GM19372 (cell line): Measurements from ENCODE around the gene AFAP1.

Source experiments
- ATAC-seq: cut with Tn5 transposase; IDR thresholded peaks from one replicate; pipeline ENCODE4 v1.9.1; 2021; ENCODE audit warnings: mild to moderate bottlenecking, low read depth, moderate library complexity; ENCODE audit not compliant: unreplicated experiment

Gene AFAP1

GRCh38 chr4:7852568-7853185 is 87.0 kb downstream of the AFAP1 start:
- ATAC-seq = no peak

DNA sequence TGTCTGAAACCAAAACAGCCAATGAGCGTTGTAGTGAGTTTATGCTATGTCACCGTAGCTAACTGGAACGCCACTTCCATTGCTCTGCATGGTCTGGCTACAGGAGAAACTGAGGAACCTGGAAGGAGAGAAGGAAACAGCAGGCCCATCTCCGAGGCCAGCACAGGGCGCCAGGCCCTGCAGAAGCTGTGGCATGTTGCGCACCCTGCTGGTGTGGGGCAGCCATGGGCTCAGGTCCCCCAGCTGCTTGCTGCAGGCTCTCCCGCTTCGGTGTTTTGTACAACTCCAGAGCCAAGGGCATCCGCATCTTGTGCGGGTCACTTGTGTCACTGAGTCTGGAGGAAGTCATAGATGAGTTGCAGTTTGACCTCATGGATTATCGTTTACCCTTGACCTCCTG is 89.2 kb downstream of the AFAP1 start:
- no peak for ATAC-seq

- ATAC-seq = no peak
These were observed 92.5 kb downstream of the AFAP1 start for GRCh38 chr4:7847206-7847605.

GRCh38 chr4:7845493-7846128 is 94.0 kb downstream of the AFAP1 start:
- ATAC-seq = no peak

GRCh38 chr4:7844594-7844991 is 95.1 kb downstream of the AFAP1 start:
- no peak for ATAC-seq

GRCh38 chr4:7843831-7844593 is 95.6 kb downstream of the AFAP1 start:
- ATAC-seq = peak; percentile 64

DNA sequence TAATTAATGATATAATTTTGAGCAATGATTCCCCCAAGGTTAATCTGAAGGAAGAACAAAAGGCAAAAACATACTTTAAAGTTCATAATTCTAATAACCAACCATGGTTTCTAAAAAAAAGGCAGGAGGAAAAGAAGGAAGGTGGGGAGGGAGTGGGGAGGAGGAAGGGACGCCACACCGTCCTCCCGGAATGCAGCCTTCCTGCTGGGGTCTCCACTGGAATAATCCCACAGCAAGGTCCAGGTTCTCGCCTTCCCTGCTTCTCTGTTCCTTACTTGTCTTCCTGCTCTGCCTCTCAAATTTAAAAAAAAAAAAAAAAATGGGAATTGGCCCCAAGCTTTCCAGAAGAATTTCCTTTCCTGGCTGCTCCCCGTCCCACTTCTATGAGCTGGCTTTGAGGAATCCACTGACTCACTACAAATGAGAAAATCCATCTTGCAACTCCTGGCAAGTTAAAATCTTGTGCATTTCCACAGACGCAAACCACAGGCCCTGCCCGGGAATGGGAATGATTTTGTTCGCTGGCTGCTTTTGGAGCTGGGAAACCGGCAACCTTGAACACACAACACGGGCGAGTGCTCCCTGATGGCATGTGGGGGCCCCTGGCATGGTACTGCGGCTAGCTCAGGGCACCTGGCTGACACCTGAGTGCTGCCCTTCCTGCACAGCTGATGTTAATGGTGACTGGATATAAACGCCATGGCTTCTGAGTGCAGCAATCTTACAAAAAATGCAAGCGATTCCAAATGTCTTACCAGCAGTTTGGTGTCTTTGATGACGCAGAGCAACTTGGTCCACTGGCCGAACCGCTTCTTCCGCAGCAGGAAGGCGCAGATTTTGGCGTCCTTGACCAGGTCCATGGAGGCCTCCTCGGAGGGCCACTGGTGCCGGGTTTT is 97.0 kb downstream of the AFAP1 start:
- no peak for ATAC-seq

DNA sequence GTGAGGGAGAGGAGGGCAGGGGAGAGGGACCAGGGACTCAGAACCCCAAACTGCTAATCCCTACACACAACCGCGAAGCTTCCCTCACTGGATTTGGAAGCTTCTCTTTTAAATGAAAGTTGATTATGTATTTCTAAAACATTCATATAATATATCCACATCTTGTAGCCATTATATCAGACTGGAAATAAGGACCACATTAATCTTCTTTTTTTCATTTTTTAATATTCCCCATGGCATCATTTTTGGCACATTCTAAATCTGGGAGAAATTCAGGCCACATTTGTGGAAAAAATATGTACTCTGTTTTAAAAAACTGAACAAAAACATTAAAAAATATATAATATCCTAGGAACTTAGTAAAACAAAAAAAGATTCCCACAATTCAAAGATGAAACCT is 97.8 kb downstream of the AFAP1 start:
- no peak for ATAC-seq

GRCh38 chr4:7841071-7841470 is 98.6 kb downstream of the AFAP1 start:
- ATAC-seq = no peak

GRCh38 chr4:7839856-7840255 is 99.8 kb downstream of the AFAP1 start:
- no peak for ATAC-seq

DNA sequence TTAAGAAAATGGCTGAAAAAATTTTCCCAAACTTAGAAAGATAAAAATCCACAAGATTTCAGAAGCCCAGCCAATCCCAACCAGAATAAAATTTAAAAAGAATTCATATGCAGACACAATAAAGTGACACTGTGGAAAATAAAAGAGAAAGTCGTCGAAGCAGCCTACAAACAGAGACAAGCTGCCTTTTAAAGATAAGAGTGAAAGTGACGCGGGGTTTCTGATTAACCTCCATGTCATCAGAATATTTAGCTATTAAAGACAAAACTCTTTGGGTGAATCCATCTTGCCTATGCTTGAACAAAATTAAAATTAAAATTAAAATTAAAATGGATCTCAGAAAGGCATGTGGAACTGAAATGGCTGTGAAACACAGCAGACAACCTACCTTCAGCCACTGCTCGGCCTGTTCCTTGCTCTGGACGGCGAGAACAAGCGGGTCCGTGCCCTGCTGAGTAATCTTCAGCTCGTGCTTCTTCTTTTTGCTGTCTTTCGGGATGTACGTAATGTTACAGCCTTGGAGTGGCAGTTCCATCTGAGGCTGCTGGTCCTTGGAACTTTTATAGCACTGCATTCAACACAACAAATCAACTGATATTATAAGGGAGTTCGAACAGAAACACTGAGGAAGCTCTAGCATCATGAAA is 101.4 kb downstream of the AFAP1 start:
- ATAC-seq = no peak

GRCh38 chr4:7837597-7838135 is 102.0 kb downstream of the AFAP1 start:
- ATAC-seq = no peak

DNA sequence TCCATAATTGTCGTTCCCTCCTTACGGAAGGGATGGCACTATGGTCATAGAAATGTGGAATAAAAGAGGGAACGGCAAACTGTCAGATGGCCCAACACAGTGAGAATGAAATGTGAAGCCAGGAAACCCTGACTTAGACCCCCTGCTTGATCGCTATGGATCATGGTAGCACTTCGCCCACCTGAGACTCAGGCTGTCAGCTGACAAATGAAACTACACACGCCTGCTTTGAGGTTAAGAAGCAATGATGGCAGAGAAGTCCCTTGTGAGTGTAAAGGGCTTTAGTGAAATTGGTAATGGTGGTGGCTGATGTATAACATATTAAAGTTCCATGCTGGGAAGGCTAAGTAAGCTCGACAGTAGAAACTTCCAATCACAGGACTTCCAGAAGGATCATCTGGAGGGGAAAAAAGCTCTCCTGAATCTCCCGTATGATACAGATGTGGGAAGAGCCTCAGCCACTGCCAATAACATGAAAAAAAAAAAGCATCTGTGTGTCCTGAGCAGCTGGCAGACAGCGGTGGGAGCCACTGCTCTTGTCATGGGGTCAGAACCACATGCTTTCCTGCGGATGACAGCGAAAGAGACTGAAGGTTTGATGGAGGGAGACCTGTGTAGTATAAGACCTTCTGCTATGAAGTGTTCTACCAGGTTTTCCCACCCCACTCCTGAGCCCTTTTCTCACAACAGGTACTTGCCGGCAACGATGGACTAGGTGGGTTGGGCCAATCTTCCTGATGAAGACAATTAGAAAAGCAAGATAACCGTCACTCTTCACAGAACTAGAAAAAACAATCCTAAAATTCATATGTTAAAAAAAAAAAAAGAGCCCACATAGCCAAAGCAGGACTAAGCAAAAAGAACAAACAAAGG is 107.6 kb downstream of the AFAP1 start:
- no peak for ATAC-seq

DNA sequence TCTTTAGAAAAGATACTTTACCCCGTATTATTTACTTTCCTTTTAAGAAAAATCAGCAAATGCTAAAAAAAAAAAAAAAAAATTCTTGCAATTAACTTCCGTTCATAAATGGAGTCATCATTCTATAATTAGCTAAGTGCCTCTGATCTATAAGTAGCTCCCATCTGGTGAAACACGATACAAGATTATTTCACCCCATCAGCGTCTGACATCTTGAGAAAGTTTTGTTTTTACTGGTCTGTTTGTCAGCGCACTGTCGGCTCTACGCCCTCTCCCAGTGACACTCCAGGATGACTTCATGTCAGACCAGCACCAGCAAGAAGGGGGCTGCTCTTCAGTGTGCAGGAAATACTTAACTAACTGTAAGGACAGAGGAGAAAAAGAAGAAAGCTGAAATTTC is 108.3 kb downstream of the AFAP1 start:
- ATAC-seq = no peak

GRCh38 chr4:7830747-7831146 is 108.9 kb downstream of the AFAP1 start:
- ATAC-seq = no peak

GRCh38 chr4:7829652-7830580 is 109.7 kb downstream of the AFAP1 start:
- ATAC-seq = no peak

GRCh38 chr4:7828793-7829301 is 110.8 kb downstream of the AFAP1 start:
- no peak for ATAC-seq
